H9 (cell line): ENCODE measurements around the gene SLC29A4. TPM values are rescaled to one million over a fixed set of nuclear protein-coding genes. Genes with fewer than 3 reads are reported as not detected.
A peak's percentile ranks its signal among the peaks of the same experiment; 100 is the strongest.

Source experiments
- DNase-seq: peaks from one replicate; pipeline ENCODE4 v3.0.0-alpha.2; 2017
- H2AFZ ChIP-seq: one replicate; pipeline ENCODE4 v1.6.1; 2013; ENCODE audit warnings: mild to moderate bottlenecking, low read length, control low read depth, moderate library complexity
- H2AK5ac ChIP-seq: 2 replicates; pipeline ENCODE4 v1.6.1; 2013; ENCODE audit warnings: low read length, control low read depth, mixed read lengths; ENCODE audit not compliant: insufficient read length
- H2BK120ac ChIP-seq: one replicate; pipeline ENCODE4 v1.6.1; 2013; ENCODE audit warnings: low read depth, mild to moderate bottlenecking, low read length, control low read depth, inconsistent platforms; ENCODE audit not compliant: poor library complexity, severe bottlenecking
- H2BK12ac ChIP-seq: 2 replicates; pipeline ENCODE4 v1.6.1; 2013; ENCODE audit warnings: low read length, control low read depth, mixed read lengths, low read depth; ENCODE audit not compliant: insufficient read length
- H2BK15ac ChIP-seq: 2 replicates; pipeline ENCODE4 v1.6.1; 2013; ENCODE audit warnings: low read depth, low read length, control low read depth
- H2BK20ac ChIP-seq: one replicate; pipeline ENCODE4 v1.6.1; 2013; ENCODE audit warnings: low read depth, mild to moderate bottlenecking, low read length, control low read depth, inconsistent platforms; ENCODE audit not compliant: poor library complexity, severe bottlenecking
- H2BK5ac ChIP-seq: 2 replicates; pipeline ENCODE4 v1.6.1; 2013; ENCODE audit warnings: low read length, control low read depth, mixed read lengths; ENCODE audit not compliant: insufficient read length
- H3K14ac ChIP-seq: 2 replicates; pipeline ENCODE4 v1.6.1; 2013; ENCODE audit warnings: low read length, control low read depth; ENCODE audit not compliant: insufficient read depth
- H3K18ac ChIP-seq: 2 replicates; pipeline ENCODE4 v1.6.1; 2013; ENCODE audit warnings: low read depth, mild to moderate bottlenecking, mixed read lengths, low read length, control low read depth; ENCODE audit not compliant: insufficient read length
- H3K23ac ChIP-seq: 2 replicates; pipeline ENCODE4 v1.6.1; 2013; ENCODE audit warnings: low read length, control low read depth, mixed read lengths, low read depth; ENCODE audit not compliant: insufficient read length
- H3K23me2 ChIP-seq: 2 replicates; pipeline ENCODE4 v1.6.1; 2013; ENCODE audit warnings: low read depth, mild to moderate bottlenecking, mixed read lengths, low read length, control low read depth; ENCODE audit not compliant: insufficient read length, poor library complexity, severe bottlenecking
- H3K27ac ChIP-seq: 2 replicates; pipeline ENCODE4 v1.5.1; 2013; ENCODE audit warnings: low read length, control low read depth, mixed read lengths, low read depth; ENCODE audit not compliant: insufficient read length
- H3K27me3 ChIP-seq: 2 replicates; pipeline ENCODE4 v1.6.1; 2013; ENCODE audit warnings: low read length, control low read depth, inconsistent platforms; ENCODE audit not compliant: insufficient read depth
- H3K4ac ChIP-seq: 2 replicates; pipeline ENCODE4 v1.6.1; 2013; ENCODE audit warnings: low read depth, mild to moderate bottlenecking, control low read depth, inconsistent platforms, low read length, moderate library complexity
- H3K4me1 ChIP-seq: 2 replicates; pipeline ENCODE4 v1.6.1; 2013; ENCODE audit warnings: low read length, control low read depth, inconsistent platforms; ENCODE audit not compliant: insufficient read depth
- H3K4me2 ChIP-seq: 2 replicates; pipeline ENCODE4 v1.6.1; 2013; ENCODE audit warnings: low read length, control low read depth, mixed read lengths; ENCODE audit not compliant: insufficient read length, insufficient read depth
- H3K56ac ChIP-seq: 2 replicates; pipeline ENCODE4 v1.6.1; 2013; ENCODE audit warnings: low read depth, mild to moderate bottlenecking, mixed read lengths, low read length, control low read depth; ENCODE audit not compliant: insufficient read length
- H3K79me1 ChIP-seq: 2 replicates; pipeline ENCODE4 v1.6.1; 2013; ENCODE audit warnings: low read depth, mild to moderate bottlenecking, moderate library complexity, low read length, control low read depth, inconsistent platforms; ENCODE audit not compliant: insufficient read depth, poor library complexity, severe bottlenecking
- H3K79me2 ChIP-seq: 2 replicates; pipeline ENCODE4 v1.6.1; 2013; ENCODE audit warnings: low read length, control low read depth, inconsistent platforms; ENCODE audit not compliant: insufficient read depth
- H3K9ac ChIP-seq: 2 replicates; pipeline ENCODE4 v1.6.1; 2013; ENCODE audit warnings: low read length, control low read depth, mixed read lengths; ENCODE audit not compliant: insufficient read length; ENCODE audit errors: extremely low read depth
- H3K9me3 ChIP-seq: one replicate; pipeline ENCODE4 v1.6.1; 2013; ENCODE audit warnings: low read depth, low read length, inconsistent platforms; ENCODE audit not compliant: control insufficient read depth
- H3T11ph ChIP-seq: one replicate; pipeline ENCODE4 v1.6.1; 2013; ENCODE audit warnings: mild to moderate bottlenecking, low read length, control low read depth, inconsistent platforms
- H4K20me1 ChIP-seq: one replicate; pipeline ENCODE4 v1.6.1; 2013; ENCODE audit not compliant: control insufficient read depth, insufficient read length, insufficient read depth
- H4K5ac ChIP-seq: 2 replicates; pipeline ENCODE4 v1.6.1; 2013; ENCODE audit warnings: low read depth, mild to moderate bottlenecking, mixed read lengths, low read length, control low read depth; ENCODE audit not compliant: insufficient read length
- H4K8ac ChIP-seq: replicated peaks from 2 replicates; pipeline ENCODE4 v1.6.1; 2013; ENCODE audit warnings: low read length, control low read depth, mixed read lengths, low read depth; ENCODE audit not compliant: insufficient read length
- H4K91ac ChIP-seq: 2 replicates; pipeline ENCODE4 v1.6.1; 2013; ENCODE audit warnings: low read depth, mild to moderate bottlenecking, moderate library complexity, mixed read lengths, low read length, control low read depth; ENCODE audit not compliant: insufficient read length
- H3K27ac Mint-ChIP-seq, 3 experiments: 2 replicates in 2 of 3; 3 replicates in 1 of 3; pipeline ENCODE4 v1.8.0; 2020 to 2021; ENCODE audit warnings: mixed read lengths in 3 of 3, mild to moderate bottlenecking in 1 of 3, moderate library complexity in 1 of 3
- H3K27me3 Mint-ChIP-seq: 2 replicates; pipeline ENCODE4 v1.8.0; 2021; ENCODE audit warnings: low read depth, mild to moderate bottlenecking, moderate library complexity, mixed read lengths
- H3K36me3 Mint-ChIP-seq, 3 experiments: 2 replicates in 2 of 3; 3 replicates in 1 of 3; pipeline ENCODE4 v1.8.0; 2020 to 2021; ENCODE audit warnings: low read depth in 3 of 3, mixed read lengths in 3 of 3; ENCODE audit not compliant: insufficient read depth in 1 of 3
- H3K4me1 Mint-ChIP-seq, 2 experiments: 2 replicates each; pipeline ENCODE4 v1.8.0; 2020; ENCODE audit warnings: mixed read lengths in 2 of 2
- H3K4me3 Mint-ChIP-seq, 2 experiments: 2 replicates in 1 of 2; 3 replicates in 1 of 2; pipeline ENCODE4 v1.8.0; 2020 to 2021; ENCODE audit warnings: mild to moderate bottlenecking in 2 of 2, mixed read lengths in 2 of 2, moderate library complexity in 1 of 2
- H3K9me3 Mint-ChIP-seq, 2 experiments: 2 replicates in 1 of 2; 3 replicates in 1 of 2; pipeline ENCODE4 v1.8.0; 2020; ENCODE audit warnings: mild to moderate bottlenecking in 2 of 2, mixed read lengths in 2 of 2, moderate library complexity in 1 of 2
- WGBS: extraction: QIAGEN DNeasy Blood & Tissue Kit; methylation state at CpG from one replicate; pipeline ENCODE4 v1.1.7; 2013; ENCODE audit warnings: missing lambda C conversion rate, low lambda C conversion rate, mixed read lengths; ENCODE audit not compliant: insufficient read length; ENCODE audit errors: extremely low coverage; 5-methylcytosine and 5-hydroxymethylcytosine counted together
- total RNA-seq: library from RNA; stranded (reverse); gene quantifications from 2 replicates; pipeline ENCODE4 v1.2.1, GENCODE V29; 2021
- TF ChIP-seq, protein P1 (sequence below): fragments of 200-600 bp; sonication (generic); conservative IDR thresholded peaks from 3 replicates; pipeline ENCODE4 v1.8.0; 2021; ENCODE audit warnings: antibody characterized with exemption, mild to moderate bottlenecking

SLC29A4 gene
- total RNA-seq, 1 experiment from 2014 or later, result 12.4 TPM

DNA sequence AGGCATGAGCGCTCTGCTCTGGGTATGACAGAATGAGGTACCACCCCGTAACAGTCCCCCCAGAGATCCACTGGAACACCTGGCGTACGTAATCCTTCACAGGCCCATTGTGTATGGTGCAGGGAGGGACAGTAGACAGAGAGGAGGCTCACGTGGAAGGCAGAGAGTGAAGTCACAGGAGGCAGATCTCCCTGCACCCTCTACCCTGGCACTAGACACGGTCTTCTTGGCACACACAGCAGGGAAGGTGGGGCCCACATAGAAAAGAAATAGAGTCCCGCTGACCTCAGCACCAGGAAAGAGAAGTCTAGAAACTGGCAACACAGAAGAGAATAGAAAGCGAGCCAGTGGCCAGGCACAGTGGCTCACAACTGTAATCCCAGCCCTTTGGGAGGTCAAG lies 51.9 kb downstream of the SLC29A4 start:
- H3K23ac ChIP-seq, result no peak overlapping the region
- H3K4me1 ChIP-seq, result no peaks in the 10 kb centered on the region
- no peak overlapping the region for H2BK15ac ChIP-seq
- no peaks in the 10 kb centered on the region for H3K23me2 ChIP-seq
- no peaks in the 10 kb centered on the region for H4K20me1 ChIP-seq
- no peak for DNase-seq
- TF ChIP-seq, protein P1, sequence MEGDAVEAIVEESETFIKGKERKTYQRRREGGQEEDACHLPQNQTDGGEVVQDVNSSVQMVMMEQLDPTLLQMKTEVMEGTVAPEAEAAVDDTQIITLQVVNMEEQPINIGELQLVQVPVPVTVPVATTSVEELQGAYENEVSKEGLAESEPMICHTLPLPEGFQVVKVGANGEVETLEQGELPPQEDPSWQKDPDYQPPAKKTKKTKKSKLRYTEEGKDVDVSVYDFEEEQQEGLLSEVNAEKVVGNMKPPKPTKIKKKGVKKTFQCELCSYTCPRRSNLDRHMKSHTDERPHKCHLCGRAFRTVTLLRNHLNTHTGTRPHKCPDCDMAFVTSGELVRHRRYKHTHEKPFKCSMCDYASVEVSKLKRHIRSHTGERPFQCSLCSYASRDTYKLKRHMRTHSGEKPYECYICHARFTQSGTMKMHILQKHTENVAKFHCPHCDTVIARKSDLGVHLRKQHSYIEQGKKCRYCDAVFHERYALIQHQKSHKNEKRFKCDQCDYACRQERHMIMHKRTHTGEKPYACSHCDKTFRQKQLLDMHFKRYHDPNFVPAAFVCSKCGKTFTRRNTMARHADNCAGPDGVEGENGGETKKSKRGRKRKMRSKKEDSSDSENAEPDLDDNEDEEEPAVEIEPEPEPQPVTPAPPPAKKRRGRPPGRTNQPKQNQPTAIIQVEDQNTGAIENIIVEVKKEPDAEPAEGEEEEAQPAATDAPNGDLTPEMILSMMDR, result no peak
- peak overlapping the region in 1 of 3 experiments; percentile 61; a peak in 1 of 7 replicates for H3K27ac Mint-ChIP-seq
- H2BK120ac ChIP-seq, result no peak overlapping the region
- no peaks in the 10 kb centered on the region; the same call in none of the 2 replicates for H3K27me3 Mint-ChIP-seq
- H4K8ac ChIP-seq, result no peak overlapping the region
- H2BK5ac ChIP-seq, result no peak overlapping the region
- H3K36me3 Mint-ChIP-seq, result peaks cover 0 to 12% (median 6%) of the 10 kb centered on the region in 3 experiments; a peak in 5 of 7 replicates
- H3K9me3 Mint-ChIP-seq, result peaks cover 12 to 13% of the 10 kb centered on the region in 2 experiments; a peak in 4 of 5 replicates
- H2AK5ac ChIP-seq, result no peak overlapping the region
- no peaks in the 10 kb centered on the region for H3K79me1 ChIP-seq
- no peaks in the 10 kb centered on the region for H3K79me2 ChIP-seq
- H3K4me3 Mint-ChIP-seq, result no peak overlapping the region
- no peak overlapping the region for H4K5ac ChIP-seq
- H3K56ac ChIP-seq, result no peak overlapping the region
- no peak overlapping the region for H2BK20ac ChIP-seq
- H3K9me3 ChIP-seq, result no peaks in the 10 kb centered on the region
- no peak overlapping the region for H4K91ac ChIP-seq
- H3K4ac ChIP-seq, result no peak overlapping the region
- H2AFZ ChIP-seq, result no peak overlapping the region
- H3K14ac ChIP-seq, result no peak overlapping the region; the same call in 1 of the 2 replicates
- WGBS, result no CpG with 5 or more reads among the region's 8 CpGs
- no peak overlapping the region for H2BK12ac ChIP-seq
- no peak overlapping the region for H3K27ac ChIP-seq
- no peak overlapping the region for H3K4me2 ChIP-seq
- no peak overlapping the region for H3K18ac ChIP-seq
- H3K4me1 Mint-ChIP-seq, result peaks cover 0 to 8% of the 10 kb centered on the region in 2 experiments; a peak in 2 of 4 replicates
- no peaks in the 10 kb centered on the region for H3K27me3 ChIP-seq
- H3T11ph ChIP-seq, result no peak overlapping the region
- no peak overlapping the region for H3K9ac ChIP-seq
